Ureter (tissue), 1 donor: ENCODE measurements around the gene DIAPH3. TPM values are rescaled to one million over a fixed set of nuclear protein-coding genes. Genes with fewer than 3 reads are reported as not detected.

Source experiments
- DNase-seq: peaks from one replicate; pipeline ENCODE4 v3.0.0-alpha.2; 2020; ENCODE audit warnings: low spot score
- total RNA-seq: library from RNA; stranded (reverse); gene quantifications from one replicate; pipeline ENCODE4 v1.2.4, GENCODE V29; 2023
- donor health status: DM: yes; HTN: yes; CAD: no.

DIAPH3 gene
- total RNA-seq, 1 donor from 2014 or later, result 0.23 TPM

- no peak for DNase-seq
Observed at GRCh38 chr13:59677966-59678814, 485.5 kb downstream of the DIAPH3 start.

- no peak for DNase-seq
Observed at GRCh38 chr13:59677430-59677829, 486.3 kb downstream of the DIAPH3 start.

- DNase-seq, result no peak
Observed at GRCh38 chr13:59674616-59675015, 489.1 kb downstream of the DIAPH3 start.

- no peak for DNase-seq
Observed at GRCh38 chr13:59673286-59673685, 490.4 kb downstream of the DIAPH3 start.

GRCh38 chr13:59672445-59672844 lies 491.3 kb downstream of the DIAPH3 start:
- DNase-seq, result no peak

- no peak for DNase-seq
Observed at GRCh38 chr13:59671881-59672280, 491.8 kb downstream of the DIAPH3 start.

- no peak for DNase-seq
Observed at GRCh38 chr13:59666504-59666903, 497.2 kb downstream of the DIAPH3 start.

- DNase-seq, result no peak
Observed at GRCh38 chr13:59665732-59666131, 498.0 kb downstream of the DIAPH3 start.

GRCh38 chr13:59665184-59665583 lies 498.5 kb downstream of the DIAPH3 start:
- no peak for DNase-seq

GRCh38 chr13:59664586-59664985 lies 499.1 kb downstream of the DIAPH3 start:
- no peak for DNase-seq

- no peak for DNase-seq
Observed at GRCh38 chr13:59663707-59664106, 500.0 kb downstream of the DIAPH3 start.

- no peak for DNase-seq
Observed at GRCh38 chr13:59660582-59660981, 503.1 kb downstream of the DIAPH3 start.

GRCh38 chr13:59659981-59660380 lies 503.7 kb downstream of the DIAPH3 start:
- DNase-seq, result no peak

- no peak for DNase-seq
Observed at GRCh38 chr13:59658738-59659330, 504.9 kb downstream of the DIAPH3 start.

- no peak for DNase-seq
Observed at GRCh38 chr13:59658027-59658737, 505.5 kb downstream of the DIAPH3 start.

GRCh38 chr13:59653916-59654315 lies 509.8 kb downstream of the DIAPH3 start:
- no peak for DNase-seq

GRCh38 chr13:59651479-59651878 lies 512.2 kb downstream of the DIAPH3 start:
- no peak for DNase-seq

GRCh38 chr13:59643906-59644626 lies 519.7 kb downstream of the DIAPH3 start:
- no peak for DNase-seq

GRCh38 chr13:59643364-59643841 lies 520.3 kb downstream of the DIAPH3 start:
- no peak for DNase-seq

- DNase-seq, result no peak
Observed at GRCh38 chr13:59641817-59642216, 521.9 kb downstream of the DIAPH3 start.

GRCh38 chr13:59641261-59641660 lies 522.5 kb downstream of the DIAPH3 start:
- DNase-seq, result no peak

- DNase-seq, result no peak
Observed at GRCh38 chr13:59638404-59638803, 525.3 kb downstream of the DIAPH3 start.
